RWPE2 (cell line): Measurements from ENCODE around the gene TBL2.

Experiments
- ATAC-seq: fragments of 200-7000 bp; cut with Tn5 transposase; 3 replicates; pipeline ENCODE4 v1.9.1; 2021; ENCODE audit warnings: low read depth
- DNase-seq: peaks from one replicate; pipeline ENCODE4 v3.0.0-alpha.2; 2020; ENCODE audit warnings: low spot score
- H3K27ac ChIP-seq: fragments of 450-650 bp; 2 replicates; pipeline ENCODE4 v1.5.1; 2017; ENCODE audit warnings: mild to moderate bottlenecking; ENCODE audit not compliant: poor library complexity, severe bottlenecking
- H3K27me3 ChIP-seq: fragments of 250-450 bp; sonication (Bioruptor Pico); 2 replicates; pipeline ENCODE4 v1.5.1; 2021; ENCODE audit warnings: mild to moderate bottlenecking, moderate library complexity; ENCODE audit not compliant: insufficient read depth, poor library complexity, severe bottlenecking
- H3K36me3 ChIP-seq: fragments of 250-450 bp; sonication (Bioruptor Pico); 2 replicates; pipeline ENCODE4 v1.5.1; 2020; ENCODE audit warnings: low read depth, mild to moderate bottlenecking, moderate library complexity
- H3K4me1 ChIP-seq: fragments of 250-450 bp; sonication (Bioruptor Pico); 2 replicates; pipeline ENCODE4 v1.5.1; 2021; ENCODE audit warnings: mild to moderate bottlenecking, moderate library complexity; ENCODE audit not compliant: insufficient read depth, poor library complexity, severe bottlenecking
- H3K4me3 ChIP-seq: fragments of 250-450 bp; sonication (Bioruptor Pico); 2 replicates; pipeline ENCODE4 v1.5.1; 2021; ENCODE audit warnings: mild to moderate bottlenecking, moderate library complexity; ENCODE audit not compliant: severe bottlenecking
- H3K9me3 ChIP-seq: fragments of 250-450 bp; sonication (Bioruptor Pico); 2 replicates; pipeline ENCODE4 v1.5.1; 2021; ENCODE audit warnings: mild to moderate bottlenecking, moderate library complexity; ENCODE audit not compliant: severe bottlenecking
- TF ChIP-seq, protein P1 (sequence below): fragments of 450-650 bp; IDR thresholded peaks from one replicate; pipeline ENCODE4 v1.5.1; 2017; ENCODE audit warnings: mild to moderate bottlenecking, moderate library complexity; ENCODE audit not compliant: poor library complexity, severe bottlenecking

The TBL2 gene

DNA sequence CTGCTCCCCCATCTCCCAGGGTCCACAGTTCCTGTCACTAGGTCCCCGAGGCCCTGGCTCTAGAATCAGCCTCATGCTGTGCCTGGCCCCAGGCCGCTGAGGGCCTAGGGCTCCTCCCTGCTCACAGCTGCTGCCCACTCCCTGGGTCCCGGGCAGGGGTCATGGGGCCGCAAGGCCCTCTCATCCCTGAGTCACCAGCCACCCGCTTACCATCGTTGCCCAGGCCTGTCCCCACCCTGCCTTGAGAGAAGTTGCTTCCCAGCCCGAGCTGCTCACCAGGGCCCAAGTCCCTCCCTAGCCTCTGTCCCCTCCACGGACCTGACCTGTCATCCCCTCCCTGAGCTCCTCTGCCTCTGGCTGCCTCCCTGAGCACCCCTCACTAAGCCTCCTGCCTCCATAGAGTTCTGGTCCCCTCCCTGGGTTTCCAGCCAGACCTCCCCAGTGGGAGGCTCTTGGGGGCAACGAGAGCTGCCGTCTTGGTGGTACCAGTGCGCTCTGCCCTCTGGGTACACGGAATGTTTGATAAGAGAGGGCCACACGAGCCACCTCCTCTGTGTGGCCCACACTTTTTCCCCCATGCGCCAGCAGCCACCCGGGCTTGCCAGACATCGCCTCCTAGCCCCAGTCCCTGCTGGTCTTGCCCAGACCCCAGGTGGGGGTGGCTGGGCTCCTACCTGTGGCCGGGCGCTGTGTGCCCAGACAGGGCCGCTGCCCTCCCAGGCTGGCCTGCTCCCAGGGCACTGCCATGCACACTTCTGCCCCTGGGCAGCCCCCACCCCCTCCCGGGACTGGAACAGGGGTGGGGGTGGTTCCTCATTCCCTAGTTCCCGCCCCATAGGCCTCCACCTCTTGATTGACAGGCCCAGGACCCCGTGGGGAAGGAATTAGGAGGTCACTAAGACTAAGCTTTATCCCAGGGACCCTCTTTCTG is 24.6 kb upstream of the TBL2 start:
- Histone ChIP-seq H3K4me3 (no peak overlapping the region), H3K4me1 (peaks cover 6% of the 10 kb centered on the region), H3K9me3 (no peaks in the 10 kb centered on the region), H3K36me3 (no peaks in the 10 kb centered on the region), H3K27ac (no peak overlapping the region), H3K27me3 (no peaks in the 10 kb centered on the region)
- DNase-seq (no peak), ATAC-seq (peak; percentile 52)
- TF ChIP-seq, protein P1, sequence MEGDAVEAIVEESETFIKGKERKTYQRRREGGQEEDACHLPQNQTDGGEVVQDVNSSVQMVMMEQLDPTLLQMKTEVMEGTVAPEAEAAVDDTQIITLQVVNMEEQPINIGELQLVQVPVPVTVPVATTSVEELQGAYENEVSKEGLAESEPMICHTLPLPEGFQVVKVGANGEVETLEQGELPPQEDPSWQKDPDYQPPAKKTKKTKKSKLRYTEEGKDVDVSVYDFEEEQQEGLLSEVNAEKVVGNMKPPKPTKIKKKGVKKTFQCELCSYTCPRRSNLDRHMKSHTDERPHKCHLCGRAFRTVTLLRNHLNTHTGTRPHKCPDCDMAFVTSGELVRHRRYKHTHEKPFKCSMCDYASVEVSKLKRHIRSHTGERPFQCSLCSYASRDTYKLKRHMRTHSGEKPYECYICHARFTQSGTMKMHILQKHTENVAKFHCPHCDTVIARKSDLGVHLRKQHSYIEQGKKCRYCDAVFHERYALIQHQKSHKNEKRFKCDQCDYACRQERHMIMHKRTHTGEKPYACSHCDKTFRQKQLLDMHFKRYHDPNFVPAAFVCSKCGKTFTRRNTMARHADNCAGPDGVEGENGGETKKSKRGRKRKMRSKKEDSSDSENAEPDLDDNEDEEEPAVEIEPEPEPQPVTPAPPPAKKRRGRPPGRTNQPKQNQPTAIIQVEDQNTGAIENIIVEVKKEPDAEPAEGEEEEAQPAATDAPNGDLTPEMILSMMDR = no peak

DNA sequence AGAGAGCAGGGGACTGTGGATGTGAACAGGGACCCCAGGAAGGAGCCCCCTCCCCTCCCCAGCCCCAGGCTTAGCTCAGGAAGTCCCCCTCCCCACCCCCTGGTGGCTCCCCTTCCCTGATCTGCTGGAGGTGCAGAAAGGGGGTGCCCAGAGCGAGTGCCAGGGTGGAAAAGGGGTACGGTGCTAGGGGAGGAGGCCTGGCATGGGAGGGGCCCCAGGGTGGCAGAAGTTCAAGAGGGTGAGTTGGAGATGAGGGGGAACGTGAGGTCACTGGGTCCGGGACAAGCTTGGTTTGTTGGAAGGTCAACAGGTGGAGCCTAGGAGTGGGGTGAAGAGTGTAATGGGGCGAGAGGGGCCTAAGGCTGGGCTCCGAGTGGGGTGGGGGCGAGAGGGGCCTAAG is 21.5 kb upstream of the TBL2 start:
- no peak for ATAC-seq

DNA sequence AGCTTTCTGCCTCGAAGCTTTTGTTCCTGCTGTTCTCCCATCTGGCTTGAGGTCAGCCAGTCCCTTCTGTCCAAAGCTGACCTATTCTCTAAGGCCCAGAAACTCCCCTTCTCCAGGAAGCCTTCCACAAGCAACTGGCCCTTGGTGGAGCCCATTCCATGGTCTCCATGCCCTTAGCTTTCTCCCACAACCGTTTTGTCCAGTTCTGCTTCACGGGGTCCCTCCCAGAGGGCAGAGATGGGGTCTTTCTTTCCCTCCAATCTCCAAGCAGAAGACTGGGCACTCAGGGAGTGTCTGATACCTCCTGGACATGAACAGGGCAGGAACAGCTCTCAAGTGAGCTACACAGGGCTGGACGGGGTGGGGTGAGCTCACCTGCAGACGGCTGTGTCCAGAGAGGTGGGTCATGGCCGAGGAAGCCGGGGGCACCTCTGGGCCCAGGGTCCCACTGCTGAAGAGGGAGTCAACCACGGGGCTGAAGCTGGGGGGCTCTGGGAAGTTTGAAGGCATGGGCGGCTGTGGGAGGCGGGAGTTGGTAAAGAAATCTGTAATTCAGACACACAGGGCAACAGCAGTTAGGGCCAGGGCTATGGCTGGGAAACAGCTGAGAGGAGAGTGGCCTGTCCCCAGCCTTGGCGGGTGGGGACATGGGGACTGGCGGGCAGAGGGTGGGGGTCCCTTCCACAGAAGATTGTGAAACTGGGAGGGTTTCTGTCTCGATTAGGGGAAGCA is 20.9 kb upstream of the TBL2 start:
- TF ChIP-seq, protein P1 = no peak
- H3K36me3 ChIP-seq = no peaks in the 10 kb centered on the region
- H3K9me3 ChIP-seq = no peaks in the 10 kb centered on the region
- ATAC-seq (no peak), DNase-seq (no peak)
- peaks cover 6% of the 10 kb centered on the region for H3K4me1 ChIP-seq
- no peak overlapping the region for H3K27ac ChIP-seq
- no peak overlapping the region for H3K4me3 ChIP-seq
- no peaks in the 10 kb centered on the region for H3K27me3 ChIP-seq

More for the DNA sequence above, 21.5 kb upstream of the TBL2 start:
- H3K4me3 ChIP-seq = no peak overlapping the region
- TF ChIP-seq, protein P1 = no peak
- H3K4me1 ChIP-seq = peaks cover 6% of the 10 kb centered on the region
- no peak for DNase-seq
- no peaks in the 10 kb centered on the region for H3K9me3 ChIP-seq
- no peak overlapping the region for H3K27ac ChIP-seq
- H3K36me3 ChIP-seq = no peaks in the 10 kb centered on the region
- no peaks in the 10 kb centered on the region for H3K27me3 ChIP-seq

DNA sequence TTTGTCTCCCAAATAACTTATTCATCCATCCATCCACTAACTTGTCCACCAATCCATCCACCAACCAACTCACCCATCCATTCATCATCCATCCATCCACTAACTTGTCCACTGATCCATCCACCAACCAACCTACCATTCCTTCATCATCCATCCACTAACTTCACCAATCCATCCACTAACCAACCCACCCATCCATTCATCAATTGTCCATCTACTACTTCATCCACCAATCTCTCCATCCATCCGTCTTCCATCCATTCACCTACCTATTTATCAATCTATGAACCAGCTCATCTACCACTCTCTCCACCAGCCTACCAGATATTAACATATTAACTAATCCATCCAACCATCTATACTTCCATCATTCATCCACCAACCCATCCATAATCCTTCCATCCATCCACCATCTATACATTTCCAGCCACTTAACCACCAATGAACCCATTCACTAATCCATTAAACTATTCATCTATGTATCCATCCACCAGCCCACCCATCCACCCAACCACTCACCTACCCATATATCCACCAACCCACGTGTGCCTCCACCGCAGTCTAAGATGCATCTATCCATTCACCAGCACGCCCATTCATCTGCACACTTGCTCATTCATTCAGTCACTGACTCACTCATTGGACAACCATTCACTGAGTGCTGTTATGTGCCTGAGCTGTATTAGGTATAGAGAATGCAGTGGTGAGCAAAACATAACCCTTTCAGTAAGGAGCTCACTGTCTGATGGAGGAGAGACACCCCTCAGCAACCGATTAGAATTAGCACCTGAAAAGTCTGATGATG is 19.8 kb upstream of the TBL2 start:
- TF ChIP-seq, protein P1 = no peak
- Histone ChIP-seq H3K27me3 (no peaks in the 10 kb centered on the region), H3K36me3 (no peaks in the 10 kb centered on the region), H3K4me1 (peaks cover 6% of the 10 kb centered on the region), H3K4me3 (no peak overlapping the region), H3K9me3 (no peaks in the 10 kb centered on the region), H3K27ac (no peak overlapping the region)
- ATAC-seq = no peak
- no peak for DNase-seq
